NCI-H748 (cell line): Measurements from ENCODE around the gene C2orf68.
"Not testable (repeated sequence)": the region's sequence is repeated elsewhere in the genome, so short reads cannot be mapped to it uniquely, and the experiment has no call there.

Experiments used
- DNase-seq: peaks from one replicate; lab custom pipeline; 2025; ENCODE audit not compliant: unreplicated experiment; lab: John Stamatoyannopoulos, UW

The C2orf68 gene

GRCh38 chr2:85611705-85612587 lies at the start of gene C2orf68:
Gene C2orf68, minus strand, starts transcription at chr2:85612066. Its CDS starts 82 bp downstream, at chr2:85611984.
- peak; percentile 87 for DNase-seq

DNA sequence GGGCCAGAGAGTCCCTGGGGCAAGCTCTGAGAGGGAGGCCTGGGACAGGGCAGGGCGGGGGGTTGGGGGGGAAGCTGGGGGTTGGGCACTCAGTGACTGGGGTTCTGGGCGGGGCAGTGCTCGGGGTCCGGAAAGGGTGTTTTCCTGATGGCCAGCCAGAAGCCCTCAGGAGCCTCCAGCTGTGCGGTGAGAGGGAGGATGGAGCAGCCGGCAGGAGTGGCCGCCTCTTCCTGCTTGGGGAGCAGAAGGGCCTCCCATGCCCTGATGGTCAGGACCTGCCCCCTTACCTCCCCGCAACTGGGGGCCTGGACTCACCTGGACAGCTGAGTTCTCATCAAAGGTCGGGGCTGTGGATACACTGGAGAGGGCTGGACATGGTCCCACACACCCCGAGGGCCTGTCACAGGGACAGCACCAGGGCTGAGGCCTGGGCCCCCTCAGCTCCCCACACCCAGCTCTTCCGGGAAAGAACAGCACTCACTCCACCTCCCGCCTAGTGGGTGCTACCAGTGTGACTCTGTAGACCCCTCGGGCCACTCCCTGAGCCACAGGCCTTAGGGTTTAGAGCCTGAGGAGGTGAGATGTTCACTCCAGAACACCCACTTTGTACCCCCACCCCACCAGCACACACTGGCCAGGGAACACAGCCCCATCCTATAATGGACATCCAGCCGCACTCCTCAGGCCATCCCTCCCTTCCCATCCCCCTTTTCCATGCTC lies 49.4 kb upstream of the C2orf68 start:
- no peak for DNase-seq

- no peak for DNase-seq
Measured at GRCh38 chr2:85660725-85661124, 48.9 kb upstream of the C2orf68 start.

- DNase-seq = not testable (repeated sequence)
Measured at GRCh38 chr2:85660301-85660700, 48.4 kb upstream of the C2orf68 start.

DNA sequence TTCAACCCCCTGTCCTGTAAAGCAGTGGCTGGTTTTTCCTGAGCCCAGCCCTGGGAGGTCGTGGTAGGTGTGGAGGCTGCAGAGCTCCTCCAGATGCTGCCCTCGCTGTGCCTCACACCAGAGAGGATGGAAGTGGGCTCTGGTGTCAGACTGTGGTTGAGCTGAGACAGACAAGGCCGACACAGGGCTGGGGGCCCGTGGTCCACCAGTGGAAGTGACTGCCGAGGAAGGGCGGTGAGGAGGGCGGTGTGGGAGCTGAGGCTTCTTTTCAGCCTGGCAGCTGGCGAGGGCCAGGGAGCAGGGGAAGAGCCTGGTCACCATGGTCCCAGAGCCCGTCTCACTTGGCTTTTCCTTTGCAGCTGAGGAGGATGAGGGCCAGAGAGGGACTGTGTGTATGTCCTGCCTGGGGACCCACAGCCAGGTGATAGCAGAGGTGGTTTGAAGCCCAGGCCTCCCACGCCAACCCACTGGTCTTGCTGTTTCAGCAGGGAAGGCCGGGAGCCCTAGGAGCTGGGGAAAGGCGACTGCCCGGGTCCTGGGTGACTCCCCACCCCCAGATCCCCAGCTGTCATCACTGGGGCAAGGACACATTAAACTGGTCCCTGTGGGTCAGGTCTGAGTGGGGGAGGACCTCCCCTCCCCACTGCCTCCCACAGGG lies 47.6 kb upstream of the C2orf68 start:
- no peak for DNase-seq

- DNase-seq = not testable (repeated sequence)
Measured at GRCh38 chr2:85657399-85657798, 45.5 kb upstream of the C2orf68 start.

DNA sequence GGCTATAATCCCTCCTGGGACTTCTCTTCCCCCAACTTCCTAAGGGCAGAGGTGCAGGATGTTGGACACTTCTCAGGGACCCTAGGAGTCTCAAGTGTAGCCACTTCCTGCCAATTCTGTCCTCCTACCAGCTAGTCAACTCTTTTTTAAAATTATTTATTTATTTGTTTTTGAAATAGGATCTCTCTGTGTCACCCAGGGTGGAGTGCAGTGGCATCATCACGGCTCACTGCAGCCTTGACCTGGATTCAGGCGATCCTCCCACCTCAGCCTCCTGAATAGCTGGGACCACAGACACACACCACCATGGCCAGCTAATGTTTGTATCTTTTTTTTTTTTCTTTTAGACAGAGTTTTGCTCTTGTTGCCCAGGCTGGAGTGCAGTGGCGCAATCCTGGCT lies 44.6 kb upstream of the C2orf68 start:
- DNase-seq = no peak

GRCh38 chr2:85655961-85656417 lies 44.1 kb upstream of the C2orf68 start:
- DNase-seq = no peak

- no peak for DNase-seq
Measured at GRCh38 chr2:85653996-85654395, 42.1 kb upstream of the C2orf68 start.

GRCh38 chr2:85652056-85652455 lies 40.2 kb upstream of the C2orf68 start:
- DNase-seq = no peak

GRCh38 chr2:85651097-85651496 lies 39.2 kb upstream of the C2orf68 start:
- DNase-seq = no peak

- no peak for DNase-seq
Measured at GRCh38 chr2:85650456-85650855, 38.6 kb upstream of the C2orf68 start.

GRCh38 chr2:85649201-85650190 lies 37.6 kb upstream of the C2orf68 start:
- DNase-seq = no peak

GRCh38 chr2:85648619-85649018 lies 36.8 kb upstream of the C2orf68 start:
- no peak for DNase-seq

DNA sequence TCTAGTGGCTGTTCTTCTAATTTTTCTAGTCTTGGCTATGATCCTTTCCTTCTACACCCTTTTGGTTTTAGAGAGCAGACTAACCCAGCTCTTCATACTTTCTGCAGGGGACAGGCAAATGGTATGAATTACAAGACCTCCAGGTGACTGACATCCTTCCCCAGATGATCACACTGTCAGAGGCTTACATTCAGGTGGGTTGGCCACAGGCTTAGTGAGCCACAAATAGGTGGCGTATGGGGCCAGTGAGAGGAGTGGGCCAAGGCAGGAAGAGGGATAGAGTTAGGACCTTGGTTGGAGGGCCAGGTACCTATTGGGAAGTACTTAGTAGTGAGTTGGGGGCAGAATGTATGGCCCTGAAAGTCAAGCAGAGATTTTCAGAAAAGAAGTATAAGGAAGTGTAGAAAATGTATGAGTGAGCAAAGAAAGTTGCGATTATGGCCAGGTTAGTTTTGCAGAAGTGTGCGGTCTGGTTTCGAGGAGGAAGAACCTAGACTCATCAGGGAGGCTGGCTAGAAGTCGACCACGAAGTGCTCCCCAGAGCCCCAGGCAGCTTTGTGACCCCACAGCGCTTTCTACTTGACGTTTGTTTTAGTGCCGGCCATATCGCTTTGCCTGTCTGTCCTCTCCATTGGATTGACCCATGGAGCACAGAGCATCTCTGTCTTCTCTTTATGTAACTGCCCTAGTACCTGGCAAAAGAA lies 36.1 kb upstream of the C2orf68 start:
- DNase-seq = no peak

- no peak for DNase-seq
Measured at GRCh38 chr2:85646166-85646565, 34.3 kb upstream of the C2orf68 start.

DNA sequence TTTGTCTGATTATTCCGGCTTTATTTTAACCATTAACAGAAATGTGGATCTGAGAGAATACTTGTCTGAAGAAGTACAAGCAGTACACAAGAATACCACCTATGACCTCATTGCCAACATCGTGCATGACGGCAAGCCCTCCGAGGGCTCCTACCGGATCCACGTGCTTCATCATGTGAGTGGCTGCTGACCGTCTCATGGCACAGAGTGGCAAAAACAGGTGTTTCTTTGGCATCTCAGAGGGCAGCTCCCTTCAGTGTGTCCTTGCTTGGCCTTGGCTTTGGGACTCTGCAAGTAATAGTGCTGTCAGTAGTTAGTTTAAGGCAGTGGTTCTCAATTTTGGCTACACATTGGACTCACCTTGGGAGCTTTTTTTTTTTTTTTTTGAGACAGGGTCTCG lies 33.0 kb upstream of the C2orf68 start:
- no peak for DNase-seq

DNA sequence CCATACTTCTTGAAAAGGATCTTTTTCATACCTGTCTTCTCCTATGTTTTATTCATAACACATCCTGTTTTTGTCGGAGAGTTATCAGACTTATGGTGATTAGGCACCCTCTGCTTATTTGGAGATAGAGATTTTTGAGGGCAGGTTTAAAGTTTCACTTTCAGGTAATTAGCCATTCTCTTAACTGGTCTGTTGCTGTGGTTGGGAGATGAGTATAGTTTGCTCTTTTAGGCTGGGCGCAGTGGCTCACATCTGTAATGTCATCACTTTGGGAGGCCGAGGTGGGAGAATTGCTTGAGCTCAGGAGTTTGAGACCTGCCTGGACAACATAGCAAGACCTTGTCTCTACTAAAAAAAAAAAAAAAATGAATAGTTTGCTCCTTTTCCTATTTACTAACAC lies 30.9 kb upstream of the C2orf68 start:
- no peak for DNase-seq

GRCh38 chr2:85635636-85636035 lies 23.8 kb upstream of the C2orf68 start:
- DNase-seq = no peak

- no peak for DNase-seq
Measured at GRCh38 chr2:85635011-85635410, 23.1 kb upstream of the C2orf68 start.
